Muscle of leg (tissue), 11 donors: ENCODE results near the gene SUPT6H. TPM values are rescaled to one million over a fixed set of nuclear protein-coding genes. Genes with fewer than 3 reads are reported as not detected.

ENCODE experiments used
- DNase-seq: peaks from one replicate; pipeline ENCODE4 v3.0.0; 2013
- H3K27ac ChIP-seq: one replicate; pipeline ENCODE4 v1.5.1; 2013; ENCODE audit warnings: mild to moderate bottlenecking, low read length, control low read depth
- H3K27me3 ChIP-seq: one replicate; pipeline ENCODE4 v1.6.1; 2013; ENCODE audit warnings: low read length; ENCODE audit not compliant: control insufficient read depth, insufficient read depth
- H3K36me3 ChIP-seq: one replicate; pipeline ENCODE4 v1.6.1; 2013; ENCODE audit warnings: low read length; ENCODE audit not compliant: control insufficient read depth, insufficient read depth
- H3K4me1 ChIP-seq: one replicate; pipeline ENCODE4 v1.6.1; 2013; ENCODE audit warnings: low read length; ENCODE audit not compliant: control insufficient read depth, insufficient read depth
- H3K4me3 ChIP-seq: one replicate; pipeline ENCODE4 v1.5.1; 2013; ENCODE audit warnings: low read length, control low read depth
- H3K9me3 ChIP-seq: replicated peaks from 2 replicates; pipeline ENCODE4 v1.6.1; 2013; ENCODE audit warnings: low read depth, low read length; ENCODE audit not compliant: control insufficient read depth
- whole genome bisulfite sequencing: methylation state at CpG from one replicate; pipeline ENCODE4 v1.1.5; 2013; ENCODE audit warnings: missing lambda C conversion rate; ENCODE audit not compliant: insufficient coverage; 5-methylcytosine and 5-hydroxymethylcytosine counted together
- polyA plus RNA-seq, 8 donors: library from polyadenylated mRNA; unstranded; fragments of 120-200 nt; gene quantifications; one replicate each; pipeline versions ENCODE4 v1.2.1 to v1.2.3, GENCODE V29; 2013; ENCODE audit warnings: inconsistent platforms in 1 of 8, low replicate concordance in 1 of 8; ENCODE audit not compliant: insufficient read length in 8 of 8, insufficient read depth in 1 of 8
- total RNA-seq: library from RNA; stranded (reverse); fragments of 120-200 nt; gene quantifications from one replicate; pipeline ENCODE4 v1.2.4, GENCODE V29; 2013

Gene SUPT6H
- total and polyA plus RNA-seq, 9 donors = 28.1 to 53.3 (median 43.5) TPM

DNA sequence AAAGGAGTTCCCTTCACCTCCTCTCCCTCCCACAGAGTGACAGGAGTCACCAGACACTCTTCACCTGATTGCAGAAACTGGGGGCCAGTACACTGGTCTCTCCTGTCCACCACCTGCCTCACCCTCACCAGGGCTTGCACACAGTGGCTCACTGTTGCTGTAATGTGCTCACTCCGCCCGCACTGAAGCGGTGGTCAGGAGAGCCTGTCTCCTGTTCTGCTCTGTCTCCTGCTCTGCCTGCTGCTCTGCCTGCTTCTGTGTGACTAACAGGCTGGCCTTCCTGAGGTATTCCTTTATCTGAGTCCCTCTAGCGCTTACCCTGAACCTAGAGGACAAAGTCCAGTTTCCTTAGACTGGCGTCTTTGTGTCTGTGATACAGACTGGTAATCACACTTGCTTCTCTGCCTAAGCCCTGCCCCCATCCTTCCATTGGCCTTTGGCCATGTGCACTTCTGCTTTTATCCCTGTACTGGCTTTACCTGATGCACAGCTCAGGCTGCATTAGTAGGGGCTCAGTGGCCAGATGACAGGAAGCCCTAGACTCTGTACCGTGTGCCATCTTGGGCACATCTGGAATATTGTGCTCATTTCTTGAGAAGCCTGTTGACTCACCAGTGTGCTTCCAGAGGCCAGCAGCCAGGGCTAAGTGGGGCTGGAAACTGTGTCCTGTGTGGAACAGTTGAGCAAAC lies 36.4 kb downstream of the SUPT6H start:
- Histone ChIP-seq H3K4me3 (no peak overlapping the region), H3K4me1 (no peaks in the 10 kb centered on the region), H3K9me3 (no peaks in the 10 kb centered on the region), H3K27me3 (no peaks in the 10 kb centered on the region), H3K27ac (no peak overlapping the region), H3K36me3 (peaks cover 100% of the 10 kb centered on the region)
- no peak for DNase-seq
- WGBS = 91% methylated on average over 6 of the region's 6 CpGs

DNA sequence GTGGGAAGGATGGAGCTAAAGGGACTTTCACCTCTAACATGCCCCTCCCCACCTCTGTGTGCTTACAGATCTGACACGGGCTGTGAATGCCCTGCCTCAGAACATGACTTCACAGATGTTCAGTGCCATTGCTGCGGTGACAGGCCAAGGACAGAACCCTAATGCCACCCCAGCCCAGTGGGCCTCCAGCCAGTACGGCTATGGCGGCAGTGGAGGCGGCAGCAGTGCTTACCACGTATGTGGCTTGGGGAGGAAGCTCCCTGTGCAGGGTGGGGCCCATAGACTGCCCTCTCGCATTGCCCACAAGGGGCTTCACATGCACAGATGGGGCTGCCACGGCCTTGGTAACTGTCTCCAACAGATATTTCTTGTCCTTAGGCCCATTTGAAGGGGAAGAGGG lies 38.3 kb downstream of the SUPT6H start:
- H3K27ac ChIP-seq = no peak overlapping the region
- DNase-seq = no peak
- H3K4me3 ChIP-seq = no peak overlapping the region
- H3K4me1 ChIP-seq = no peaks in the 10 kb centered on the region
- H3K9me3 ChIP-seq = no peaks in the 10 kb centered on the region
- 89% methylated on average over 6 of the region's 8 CpGs for WGBS
- peaks cover 99% of the 10 kb centered on the region for H3K36me3 ChIP-seq
- no peaks in the 10 kb centered on the region for H3K27me3 ChIP-seq

DNA sequence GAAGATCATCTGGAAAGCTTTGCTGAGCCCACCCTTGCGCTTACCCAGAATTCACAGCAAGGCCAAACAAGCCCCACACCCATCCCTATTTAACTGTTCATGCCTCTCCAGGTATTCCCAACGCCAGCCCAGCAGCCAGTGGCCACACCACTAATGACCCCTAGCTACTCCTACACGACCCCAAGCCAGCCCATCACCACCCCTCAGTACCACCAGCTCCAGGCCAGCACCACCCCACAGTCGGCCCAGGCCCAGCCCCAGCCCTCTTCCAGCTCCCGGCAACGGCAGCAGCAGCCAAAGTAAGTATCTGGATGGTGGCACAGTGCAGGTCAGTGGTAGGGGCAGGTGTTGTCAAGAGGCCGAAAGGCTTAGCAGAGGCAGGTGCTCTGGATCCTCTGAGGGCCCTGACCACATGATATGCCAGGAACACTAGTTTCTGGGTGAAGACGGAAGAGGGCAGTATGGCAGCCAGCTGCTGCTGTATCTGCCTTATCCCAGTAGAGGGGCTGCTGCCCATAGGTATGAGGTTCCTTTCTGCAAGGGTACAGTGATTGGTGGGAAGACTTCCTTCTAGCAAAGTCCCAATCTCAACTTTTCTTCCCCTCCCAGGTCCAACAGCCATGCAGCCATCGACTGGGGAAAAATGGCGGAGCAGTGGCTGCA lies 39.0 kb downstream of the SUPT6H start:
- Histone ChIP-seq H3K27ac (no peak overlapping the region), H3K4me3 (no peak overlapping the region), H3K9me3 (no peaks in the 10 kb centered on the region), H3K4me1 (no peaks in the 10 kb centered on the region), H3K27me3 (no peaks in the 10 kb centered on the region), H3K36me3 (peaks cover 99% of the 10 kb centered on the region)
- WGBS = 87% methylated on average over 7 of the region's 10 CpGs
- no peak for DNase-seq

DNA sequence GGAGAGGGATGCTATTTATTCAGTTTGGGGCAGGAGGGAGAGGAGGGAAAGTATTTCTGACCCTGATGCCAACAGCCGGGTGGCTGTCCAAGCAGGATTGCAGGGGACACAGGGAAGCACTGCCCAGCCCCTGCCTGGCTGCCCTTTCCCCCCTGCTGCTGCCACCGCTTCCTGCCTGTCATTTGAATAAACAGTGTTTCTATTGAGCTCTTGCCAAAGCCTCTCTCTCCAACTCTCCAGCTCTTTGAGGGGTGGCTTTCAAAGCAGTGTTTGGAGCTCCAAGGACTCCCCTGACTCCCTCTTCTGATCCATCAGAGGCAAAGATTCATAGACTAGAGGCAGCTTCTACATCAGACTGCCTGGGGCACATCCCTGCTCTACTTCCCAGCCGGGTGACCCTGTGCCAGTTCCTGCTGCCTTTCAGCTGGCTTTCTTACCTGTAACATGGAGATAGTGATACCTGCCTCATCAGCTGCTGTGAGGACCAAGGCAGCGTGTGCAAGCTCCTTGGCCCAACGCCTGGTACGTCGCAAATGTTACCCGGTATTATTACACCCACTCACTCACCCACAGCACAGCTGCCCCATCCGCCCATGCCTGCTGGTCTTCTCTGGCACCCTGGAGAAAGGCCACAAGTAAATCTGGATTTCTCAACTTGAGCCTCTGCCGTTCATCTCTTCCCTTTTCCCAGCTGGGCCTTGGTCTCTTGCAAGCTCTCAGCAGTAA lies 40.2 kb downstream of the SUPT6H start:
- H3K4me3 ChIP-seq = no peak overlapping the region
- H3K27me3 ChIP-seq = no peaks in the 10 kb centered on the region
- H3K4me1 ChIP-seq = no peaks in the 10 kb centered on the region
- no peak for DNase-seq
- H3K36me3 ChIP-seq = peaks cover 88% of the 10 kb centered on the region
- WGBS = 83% methylated on average over 8 of the region's 10 CpGs
- no peaks in the 10 kb centered on the region for H3K9me3 ChIP-seq
- H3K27ac ChIP-seq = no peak overlapping the region

DNA sequence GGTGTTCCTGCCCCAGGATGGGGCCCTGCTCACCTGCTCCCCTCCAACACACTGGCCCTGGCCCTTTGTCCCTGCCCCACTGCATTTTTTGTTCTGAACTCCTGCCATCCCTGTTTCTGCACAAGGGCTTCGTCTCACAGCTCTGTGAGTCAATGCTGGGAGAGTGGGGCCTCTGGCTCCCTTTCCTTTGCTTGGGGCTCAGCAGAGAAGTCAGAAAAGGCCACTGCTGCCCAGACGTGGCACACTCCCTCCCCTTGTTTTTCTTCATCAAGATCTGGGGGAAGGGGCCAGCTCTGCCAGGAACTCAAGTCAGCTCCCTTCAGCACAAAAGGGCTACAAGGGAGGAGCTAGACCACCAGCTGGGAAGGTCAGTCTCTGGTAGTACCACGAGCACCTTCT lies 40.7 kb downstream of the SUPT6H start:
- Histone ChIP-seq H3K36me3 (peaks cover 82% of the 10 kb centered on the region), H3K4me3 (no peak overlapping the region), H3K4me1 (no peaks in the 10 kb centered on the region), H3K27ac (no peak overlapping the region), H3K9me3 (no peaks in the 10 kb centered on the region), H3K27me3 (no peaks in the 10 kb centered on the region)
- no peak for DNase-seq
- 73% methylated on average over 2 of the region's 3 CpGs for WGBS

DNA sequence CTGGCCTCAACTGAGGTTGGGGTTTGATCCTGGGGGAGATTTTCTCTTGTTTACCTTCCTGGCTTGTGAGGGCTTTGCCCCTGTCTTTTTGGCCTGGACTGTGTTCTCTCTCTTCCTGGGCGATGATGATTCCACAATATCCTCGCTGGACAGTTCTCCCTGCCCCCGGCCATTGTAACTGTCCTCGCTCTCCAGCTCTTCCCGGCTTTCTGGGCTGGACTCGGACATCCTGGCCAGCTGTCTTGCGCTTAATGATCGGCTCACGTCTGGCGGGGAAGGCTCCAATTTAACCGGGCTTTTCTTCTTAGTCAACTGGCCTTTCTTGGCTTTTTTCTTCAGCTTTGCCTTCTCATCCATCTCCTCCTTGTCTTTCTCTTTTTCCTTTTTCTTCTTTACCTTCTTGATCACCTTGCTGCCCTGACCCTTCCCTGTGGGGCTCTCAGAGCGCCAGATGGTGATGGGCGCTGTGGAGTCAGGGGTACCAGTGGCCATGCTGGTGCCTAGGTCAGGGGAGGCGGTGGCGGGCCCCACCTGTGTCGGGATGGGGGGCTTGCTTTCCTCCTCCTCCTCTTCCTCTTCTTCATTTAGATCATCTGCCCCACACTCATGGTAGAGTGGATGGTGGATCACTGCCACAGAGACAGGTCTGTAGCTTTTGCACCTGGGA lies 41.7 kb downstream of the SUPT6H start:
- Histone ChIP-seq H3K9me3 (no peaks in the 10 kb centered on the region), H3K4me3 (no peak overlapping the region), H3K27ac (no peak overlapping the region), H3K27me3 (no peaks in the 10 kb centered on the region), H3K4me1 (no peaks in the 10 kb centered on the region), H3K36me3 (peaks cover 73% of the 10 kb centered on the region)
- 68% methylated on average over 11 of the region's 16 CpGs for WGBS
- DNase-seq = no peak

DNA sequence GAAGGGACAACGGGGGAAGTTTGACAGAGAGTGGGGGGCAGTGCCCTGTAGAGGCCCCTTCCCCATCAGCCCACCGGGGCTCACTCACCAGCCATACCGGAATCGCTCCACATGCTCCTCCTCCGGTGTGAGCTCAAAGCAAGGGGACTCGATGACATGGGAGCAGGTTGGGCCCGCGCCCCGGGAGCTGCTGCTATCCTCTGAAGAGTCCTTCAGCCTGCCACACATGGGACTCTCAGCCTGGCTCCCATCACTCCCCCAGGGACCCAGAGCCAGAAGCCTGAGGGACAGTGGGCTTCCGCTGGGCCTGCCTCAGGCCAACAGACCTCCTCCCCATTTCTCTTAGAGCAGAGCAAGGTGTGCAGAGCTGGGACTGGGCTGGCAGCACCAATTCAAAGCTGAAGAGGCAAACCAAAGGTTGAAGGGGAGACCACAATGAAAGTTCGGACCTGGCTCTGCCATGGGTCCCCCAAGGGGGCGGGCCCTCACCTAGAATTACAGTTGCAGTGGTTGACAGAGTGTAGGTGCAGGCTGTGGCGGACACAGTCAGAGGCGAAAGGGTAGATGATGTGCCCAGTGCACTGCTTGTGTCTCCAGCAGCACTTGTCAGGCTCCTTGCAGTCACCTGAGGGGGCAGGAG lies 42.3 kb downstream of the SUPT6H start:
- DNase-seq = no peak
- Histone ChIP-seq H3K9me3 (no peaks in the 10 kb centered on the region), H3K27ac (no peak overlapping the region), H3K4me1 (no peaks in the 10 kb centered on the region), H3K36me3 (peaks cover 66% of the 10 kb centered on the region), H3K4me3 (no peak overlapping the region), H3K27me3 (no peaks in the 10 kb centered on the region)
- WGBS = 78% methylated on average over 9 of the region's 14 CpGs

DNA sequence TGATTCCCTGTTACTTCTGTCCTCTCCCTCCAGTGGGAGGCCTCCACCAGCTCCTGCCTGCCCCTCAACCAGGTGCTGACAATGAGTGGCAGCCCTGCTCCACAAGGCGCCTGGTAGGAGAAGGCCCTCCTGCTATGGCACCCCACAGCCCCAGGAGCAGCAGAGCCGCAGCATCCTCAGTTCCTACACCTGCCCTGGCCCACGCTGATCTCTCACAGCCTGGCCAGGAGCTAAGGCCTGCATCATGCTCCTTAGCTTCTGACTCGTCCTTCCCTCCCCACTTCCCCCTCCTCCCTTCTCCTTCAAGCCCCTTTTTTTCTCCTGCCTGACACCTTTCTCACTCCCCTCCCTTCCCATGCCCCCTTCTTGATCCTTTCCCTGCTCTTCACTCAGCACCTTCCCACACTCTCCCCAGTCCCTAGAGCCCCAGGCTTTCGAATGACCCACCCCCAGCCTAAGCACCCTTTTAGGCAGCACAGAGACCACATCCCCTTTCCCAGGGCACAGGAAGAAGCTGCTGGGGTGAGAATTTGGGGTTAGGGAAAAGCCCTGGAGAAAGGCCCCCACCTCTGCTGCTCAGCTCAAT lies 43.2 kb downstream of the SUPT6H start:
- Histone ChIP-seq H3K9me3 (no peaks in the 10 kb centered on the region), H3K4me1 (peaks cover 5% of the 10 kb centered on the region), H3K4me3 (no peak overlapping the region), H3K27me3 (no peaks in the 10 kb centered on the region), H3K36me3 (peaks cover 58% of the 10 kb centered on the region), H3K27ac (no peak overlapping the region)
- 63% methylated on average over 4 of the region's 5 CpGs for WGBS
- no peak for DNase-seq

DNA sequence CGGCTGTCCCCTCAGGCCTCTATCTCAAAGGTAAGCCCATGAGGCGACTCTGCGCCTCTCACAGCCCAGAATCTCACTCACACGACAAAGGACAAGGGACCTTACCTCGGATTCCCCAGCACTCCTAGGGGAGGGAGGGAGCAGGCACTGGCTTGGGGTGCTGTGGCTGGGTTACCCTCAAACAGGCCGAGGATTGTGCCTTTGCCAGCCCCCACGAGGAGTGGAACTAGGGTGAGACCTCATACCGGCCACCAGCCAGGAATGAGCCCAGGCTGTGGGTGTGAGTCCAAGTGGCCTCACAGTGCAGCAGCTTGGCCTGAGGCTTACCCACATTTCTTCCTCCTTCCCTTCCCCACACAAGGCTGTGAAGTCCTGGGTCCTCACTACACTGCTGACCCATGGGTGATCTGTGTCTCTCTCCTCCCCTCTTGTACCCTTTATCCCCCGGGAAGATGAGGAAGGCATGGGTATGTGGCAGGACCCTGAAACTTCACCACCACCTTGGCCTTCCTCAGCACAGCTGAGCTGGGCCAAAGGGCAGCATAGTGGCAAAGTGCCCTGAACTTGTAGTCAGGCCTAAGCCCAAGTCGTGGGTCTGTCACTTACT lies 43.8 kb downstream of the SUPT6H start:
- WGBS = 79% methylated on average over 4 of the region's 10 CpGs
- no peak for DNase-seq
- Histone ChIP-seq H3K9me3 (no peaks in the 10 kb centered on the region), H3K27ac (no peak overlapping the region), H3K27me3 (no peaks in the 10 kb centered on the region), H3K36me3 (peaks cover 51% of the 10 kb centered on the region), H3K4me1 (peaks cover 10% of the 10 kb centered on the region), H3K4me3 (no peak overlapping the region)
